HG02884 (cell line): ENCODE data around the gene ADAM12.
"Not testable (repeated sequence)": the region's sequence is repeated elsewhere in the genome, so short reads cannot be mapped to it uniquely, and the experiment has no call there.

Experiments used
- ATAC-seq: cut with Tn5 transposase; IDR thresholded peaks from one replicate; pipeline ENCODE4 v1.9.1; 2021; ENCODE audit warnings: mild to moderate bottlenecking, moderate library complexity; ENCODE audit not compliant: unreplicated experiment

Gene ADAM12

GRCh38 chr10:125995726-125996304 is 392.5 kb downstream of the ADAM12 start:
- no peak for ATAC-seq

DNA sequence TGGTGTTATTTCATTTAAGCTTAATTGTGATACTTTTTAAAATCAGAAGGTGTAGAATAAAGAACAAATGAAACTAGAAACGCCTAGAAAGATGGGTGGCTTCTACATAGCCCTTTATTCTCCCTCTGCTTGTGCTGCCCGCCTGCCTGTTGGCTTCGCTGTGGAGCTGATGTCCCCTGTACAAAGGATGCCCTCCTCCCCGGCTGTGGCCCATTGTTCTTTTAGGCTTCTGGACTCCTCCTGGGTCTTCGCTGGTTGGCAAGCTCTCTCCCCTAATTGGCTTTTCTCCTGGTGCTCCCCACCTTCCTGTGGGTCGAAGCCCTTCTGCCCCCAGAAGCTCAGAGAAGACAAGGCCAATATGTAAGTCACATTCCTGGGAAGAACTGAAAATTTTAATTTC is 393.7 kb downstream of the ADAM12 start:
- no peak for ATAC-seq

GRCh38 chr10:125992254-125992653 is 396.0 kb downstream of the ADAM12 start:
- no peak for ATAC-seq

- no peak for ATAC-seq
These were observed 396.9 kb downstream of the ADAM12 start for GRCh38 chr10:125991392-125991791.

DNA sequence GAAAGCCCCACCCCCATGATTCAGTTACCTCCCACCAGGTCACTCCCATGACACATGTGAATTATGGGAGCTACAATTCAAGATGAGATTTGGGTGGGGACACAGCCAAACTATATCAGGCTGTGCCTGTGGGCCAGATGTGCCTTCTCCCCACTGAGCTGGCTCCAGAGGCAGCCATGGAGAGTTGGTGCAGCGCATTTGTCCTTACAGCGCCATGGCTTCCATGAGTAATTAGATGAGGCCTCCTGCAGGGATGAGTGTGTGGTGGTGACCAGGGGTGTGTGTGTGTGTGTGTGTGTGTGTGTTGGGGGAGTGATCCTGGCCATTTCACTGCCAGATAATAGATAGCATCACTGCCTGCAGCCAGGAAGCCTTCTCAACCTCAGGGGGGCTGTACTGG is 397.3 kb downstream of the ADAM12 start:
- no peak for ATAC-seq

DNA sequence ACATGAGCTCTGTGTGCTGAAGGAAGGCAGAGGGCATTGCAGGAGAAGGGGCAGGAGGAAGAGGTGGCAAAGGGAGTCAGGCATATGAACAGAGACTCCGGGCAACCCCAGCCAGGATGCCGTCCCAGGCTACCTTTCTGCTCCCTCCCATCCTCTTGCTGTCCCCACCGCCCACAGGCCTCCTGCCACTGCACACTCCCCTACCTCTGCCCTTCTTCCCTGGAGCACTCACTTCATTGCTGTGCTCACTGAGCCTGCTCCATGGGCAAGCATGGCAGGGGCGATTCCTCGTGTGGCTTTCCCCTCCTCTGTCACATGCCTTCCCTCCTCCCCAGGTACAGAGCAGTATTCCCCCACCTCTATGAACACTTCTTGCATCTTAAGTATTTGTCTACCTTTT is 398.5 kb downstream of the ADAM12 start:
- ATAC-seq, result no peak

DNA sequence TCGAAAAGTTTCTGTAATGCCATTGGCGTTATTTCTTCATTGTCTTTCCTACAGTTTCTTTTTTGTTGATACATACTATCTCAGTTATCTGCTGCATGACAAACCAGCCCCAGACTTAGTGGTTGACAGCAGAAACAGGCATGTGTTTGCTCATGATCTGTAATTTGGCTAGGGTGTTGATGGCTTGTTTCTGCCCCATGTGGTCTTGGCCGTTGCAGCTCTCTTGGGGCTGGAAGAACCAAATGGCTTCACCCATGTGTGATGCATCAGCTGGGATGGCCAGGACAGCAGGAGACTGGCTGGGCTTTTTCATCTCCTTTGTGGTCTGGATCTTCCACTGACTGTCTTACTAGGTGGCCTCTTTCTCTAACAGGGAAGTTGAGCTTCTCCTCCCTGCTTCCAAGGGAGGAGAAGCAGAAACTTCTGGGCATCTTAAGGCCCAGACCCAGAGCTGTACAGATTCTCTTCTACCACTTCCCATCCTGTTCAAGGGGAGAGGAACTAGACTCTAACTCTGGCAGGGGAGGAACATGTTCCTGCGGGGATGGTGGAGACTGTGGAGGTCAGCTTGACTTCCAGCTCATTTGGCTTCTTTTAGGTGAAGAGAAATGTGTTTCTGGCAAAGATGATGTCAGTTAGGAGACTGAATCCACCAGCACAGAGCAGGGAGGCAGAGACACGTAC is 402.6 kb downstream of the ADAM12 start:
- ATAC-seq, result no peak

- no peak for ATAC-seq
These were observed 403.3 kb downstream of the ADAM12 start for GRCh38 chr10:125984865-125985495.

DNA sequence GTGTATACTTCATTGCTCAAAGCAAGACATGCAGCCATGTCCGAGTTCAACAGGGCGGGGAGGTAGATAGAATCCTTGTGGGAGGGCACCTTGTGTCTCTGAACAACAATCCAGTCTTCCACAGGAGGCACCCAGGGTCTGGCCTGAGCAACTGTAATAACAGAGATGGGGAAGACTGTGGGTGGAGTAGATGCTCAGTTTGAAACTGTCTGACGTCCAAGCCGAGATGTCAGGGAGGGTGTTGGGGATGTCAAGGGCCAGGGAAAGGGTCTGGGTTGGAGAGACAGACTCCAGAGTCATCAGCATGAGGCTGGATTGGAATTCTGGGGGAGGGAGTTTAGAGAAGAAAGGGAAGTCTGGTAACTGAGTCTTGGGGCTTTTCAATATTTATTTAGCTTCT is 403.9 kb downstream of the ADAM12 start:
- ATAC-seq, result no peak

- no peak for ATAC-seq
These were observed 404.6 kb downstream of the ADAM12 start for GRCh38 chr10:125983656-125984055.

- ATAC-seq, result no peak
These were observed 405.1 kb downstream of the ADAM12 start for GRCh38 chr10:125983161-125983560.

DNA sequence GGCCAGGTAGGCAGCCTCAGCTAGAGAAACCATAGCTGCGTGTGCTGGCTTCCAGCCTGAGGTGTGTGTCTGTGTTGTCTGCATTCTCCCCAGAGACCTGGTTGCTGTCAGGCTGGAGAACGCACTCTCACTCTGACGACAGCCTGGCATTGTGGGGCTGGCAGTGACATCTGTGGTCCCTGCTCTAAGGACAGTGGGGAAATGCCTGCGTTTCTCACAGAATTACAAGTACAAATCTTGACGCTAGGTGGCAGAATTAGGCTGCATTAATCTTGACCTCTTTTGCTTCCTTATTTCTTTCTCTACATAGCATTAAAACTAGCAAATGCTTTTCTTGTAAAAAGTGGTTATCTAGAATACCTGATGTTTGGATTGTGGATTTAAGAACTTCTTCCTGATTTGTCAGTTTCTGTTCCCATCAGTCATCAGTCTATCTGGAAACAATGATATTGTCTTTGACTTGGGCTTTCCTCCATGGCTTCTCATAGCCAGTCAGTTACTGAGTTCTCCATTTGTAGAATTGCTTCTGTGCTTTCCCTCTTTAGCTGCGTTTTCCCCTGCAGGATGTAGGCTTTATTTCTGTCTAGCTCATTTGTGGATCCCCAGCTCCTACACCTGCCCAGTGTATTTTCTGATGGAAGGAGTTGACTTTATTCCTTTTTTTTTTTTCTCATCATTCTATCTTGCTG is 405.9 kb downstream of the ADAM12 start:
- peak; percentile 57 for ATAC-seq

GRCh38 chr10:125980521-125981035 is 407.7 kb downstream of the ADAM12 start:
- no peak for ATAC-seq

- no peak for ATAC-seq
These were observed 408.3 kb downstream of the ADAM12 start for GRCh38 chr10:125979976-125980375.

GRCh38 chr10:125976960-125977605 is 411.2 kb downstream of the ADAM12 start:
- no peak for ATAC-seq

DNA sequence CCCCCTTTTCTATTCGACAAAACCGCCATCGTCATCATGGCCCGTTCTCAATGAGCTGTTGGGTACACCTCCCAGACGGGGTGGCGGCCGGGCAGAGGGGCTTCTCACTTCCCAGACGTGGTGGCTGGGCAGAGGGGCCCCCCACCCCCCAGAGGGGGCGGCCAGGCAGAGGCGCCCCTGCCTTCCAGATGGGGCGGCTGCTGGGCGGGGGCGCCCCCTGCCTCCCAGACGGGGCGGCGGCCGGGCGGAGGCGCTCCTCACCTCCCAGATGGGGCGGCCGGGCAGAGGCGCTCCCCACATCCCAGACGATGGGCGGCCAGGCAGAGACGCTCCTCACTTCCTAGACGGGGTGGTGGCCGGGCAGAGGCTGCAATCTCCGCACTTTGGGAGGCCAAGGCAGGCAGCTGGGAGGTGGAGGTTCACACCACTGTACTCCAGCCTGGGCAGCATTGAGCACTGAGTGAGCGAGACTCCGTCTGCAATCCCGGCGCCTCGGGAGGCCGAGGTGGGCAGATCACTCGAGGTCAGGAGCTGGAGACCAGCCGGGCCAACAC is 418.1 kb downstream of the ADAM12 start:
- ATAC-seq, result not testable (repeated sequence)

DNA sequence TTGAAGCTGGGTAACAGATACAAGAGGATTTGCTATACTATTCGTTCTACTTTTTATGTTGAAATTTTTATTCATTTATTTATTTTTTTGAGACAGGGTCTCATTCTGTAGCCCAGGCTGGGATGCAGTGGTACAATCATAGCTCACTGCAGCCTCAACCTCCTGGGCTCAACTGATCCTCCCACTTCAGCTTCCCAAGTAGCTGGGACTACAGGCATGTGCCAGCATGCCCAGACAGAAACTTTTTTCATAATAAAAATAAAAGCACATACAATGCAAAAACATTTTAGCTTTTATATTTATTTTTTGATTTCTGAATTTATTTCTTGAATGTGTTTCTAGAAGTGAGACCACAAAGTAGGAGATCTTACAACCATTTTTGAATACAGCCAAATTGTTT is 420.7 kb downstream of the ADAM12 start:
- ATAC-seq, result no peak

DNA sequence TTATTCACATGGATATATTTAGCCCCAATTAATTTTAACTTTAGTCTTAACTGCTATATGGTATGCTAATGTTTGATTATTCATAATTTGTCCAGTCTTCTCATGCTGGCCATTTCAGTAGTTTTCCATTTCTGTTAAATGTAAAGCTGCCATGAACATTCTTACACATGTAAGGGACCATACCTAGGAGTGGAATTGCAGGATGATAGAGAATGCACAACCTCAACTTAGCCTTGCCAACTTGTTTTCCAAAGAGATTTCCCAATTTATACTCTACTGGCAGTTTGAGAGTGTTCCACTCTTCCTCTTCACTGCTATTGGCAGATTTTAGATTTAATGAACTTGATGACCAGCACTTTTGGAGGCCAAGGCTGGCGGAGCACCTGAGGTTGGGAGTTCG is 423.7 kb downstream of the ADAM12 start:
- no peak for ATAC-seq
